Neural cell (in vitro differentiated cells): Measurements from ENCODE around the gene RRP1.

ENCODE experiments used
- EZH2 ChIP-seq: fragments of 200-600, 300-800 bp; shearing (Covaris generic), sonication (generic); IDR thresholded peaks from 2 replicates; pipeline ENCODE4 v1.6.1; 2014; ENCODE audit warnings: antibody characterized with exemption, low read length, borderline replicate concordance, mild to moderate bottlenecking; ENCODE audit not compliant: insufficient read depth, poor library complexity, severe bottlenecking
- MXI1 ChIP-seq: fragments of 450-650 bp; conservative IDR thresholded peaks from 2 replicates; pipeline ENCODE4 v1.6.1; 2014; ENCODE audit warnings: antibody characterized with exemption, mild to moderate bottlenecking; ENCODE audit not compliant: poor library complexity, severe bottlenecking
- POLR2AphosphoS5 ChIP-seq: IDR thresholded peaks from 2 replicates; pipeline ENCODE4 v1.6.1; 2012
- RAD21 ChIP-seq: fragments of 450-650 bp; conservative IDR thresholded peaks from 2 replicates; pipeline ENCODE4 v1.6.1; 2014; ENCODE audit warnings: antibody characterized with exemption, mild to moderate bottlenecking, moderate library complexity
- TF ChIP-seq, protein P1 (sequence below): fragments of 450-650 bp; IDR thresholded peaks from 2 replicates; pipeline ENCODE4 v1.5.1; 2014; ENCODE audit warnings: antibody characterized with exemption, mild to moderate bottlenecking, moderate library complexity; ENCODE audit not compliant: poor library complexity, severe bottlenecking

DNA sequence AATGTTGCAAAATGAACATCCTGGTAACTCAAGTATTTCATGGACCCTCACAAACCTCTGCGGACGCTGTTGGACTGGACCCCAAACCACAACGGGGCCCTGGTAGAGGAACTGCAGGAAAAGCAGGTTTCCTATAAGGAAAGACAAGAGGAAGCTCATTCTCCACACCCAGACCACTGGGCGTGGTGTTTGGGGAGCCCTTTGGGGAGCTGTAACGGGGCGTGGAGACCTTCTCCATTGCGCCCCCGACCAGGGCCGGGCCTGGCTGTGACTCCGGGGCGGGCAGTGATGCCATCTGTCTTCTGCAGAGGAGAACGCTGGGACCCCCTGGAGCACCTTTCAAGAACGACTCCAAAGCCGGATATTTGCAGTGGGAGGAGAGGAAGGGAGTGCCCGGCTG, 45.7 kb downstream of the RRP1 start:
- TF ChIP-seq, protein P1, sequence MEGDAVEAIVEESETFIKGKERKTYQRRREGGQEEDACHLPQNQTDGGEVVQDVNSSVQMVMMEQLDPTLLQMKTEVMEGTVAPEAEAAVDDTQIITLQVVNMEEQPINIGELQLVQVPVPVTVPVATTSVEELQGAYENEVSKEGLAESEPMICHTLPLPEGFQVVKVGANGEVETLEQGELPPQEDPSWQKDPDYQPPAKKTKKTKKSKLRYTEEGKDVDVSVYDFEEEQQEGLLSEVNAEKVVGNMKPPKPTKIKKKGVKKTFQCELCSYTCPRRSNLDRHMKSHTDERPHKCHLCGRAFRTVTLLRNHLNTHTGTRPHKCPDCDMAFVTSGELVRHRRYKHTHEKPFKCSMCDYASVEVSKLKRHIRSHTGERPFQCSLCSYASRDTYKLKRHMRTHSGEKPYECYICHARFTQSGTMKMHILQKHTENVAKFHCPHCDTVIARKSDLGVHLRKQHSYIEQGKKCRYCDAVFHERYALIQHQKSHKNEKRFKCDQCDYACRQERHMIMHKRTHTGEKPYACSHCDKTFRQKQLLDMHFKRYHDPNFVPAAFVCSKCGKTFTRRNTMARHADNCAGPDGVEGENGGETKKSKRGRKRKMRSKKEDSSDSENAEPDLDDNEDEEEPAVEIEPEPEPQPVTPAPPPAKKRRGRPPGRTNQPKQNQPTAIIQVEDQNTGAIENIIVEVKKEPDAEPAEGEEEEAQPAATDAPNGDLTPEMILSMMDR = no peak
- TF ChIP-seq EZH2 (no peak), RAD21 (no peak), POLR2AphosphoS5 (no peak), MXI1 (no peak)
